Uterus (tissue), 2 donors: Measurements from ENCODE around the gene CHRM4.

Experiments used
- CTCF ChIP-seq, 4 experiments: fragments of 200-600 bp in 2 of 4; fragments of 450-650 bp in 2 of 4; sonication (generic) in 2 of 4; IDR thresholded peaks; one replicate each; pipeline ENCODE4 v1.5.1; 2016 to 2019; ENCODE audit warnings: antibody characterized with exemption in 4 of 4, mild to moderate bottlenecking in 2 of 4, moderate library complexity in 1 of 4
- POLR2A ChIP-seq, 2 donors: fragments of 450-650 bp; IDR thresholded peaks; one replicate each; pipeline ENCODE4 v1.6.1; 2016; ENCODE audit warnings: antibody characterized with exemption in 2 of 2, mild to moderate bottlenecking in 1 of 2, moderate library complexity in 1 of 2

GRCh38 chr11:46372086-46372485 is 19.5 kb downstream of the CHRM4 start:
- TF ChIP-seq CTCF (IDR thresholded peaks at IDR 0.05): no peak
- TF ChIP-seq POLR2A (IDR thresholded peaks at IDR 0.05): no peak
